ENCODE data around the gene LCE6A. TPM values are rescaled to one million over a fixed set of nuclear protein-coding genes. Genes with fewer than 3 reads are reported as not detected.

Gene LCE6A
- total RNA-seq, 1 donor from 2014 or later = not detected

- no peak for DNase-seq (ENCODE audit: low spot score)
- no peak overlapping the region for H3K27ac Mint-ChIP-seq (ENCODE audit: unreplicated experiment)
- peaks cover 2% of the 10 kb centered on the region for H3K27me3 Mint-ChIP-seq (ENCODE audit: unreplicated experiment)
- no peak overlapping the region for H3K4me3 Mint-ChIP-seq (ENCODE audit: unreplicated experiment)
- no peaks in the 10 kb centered on the region for H3K36me3 Mint-ChIP-seq (ENCODE audit: low read depth, unreplicated experiment)
- H3K4me1 Mint-ChIP-seq (ENCODE audit: unreplicated experiment) = no peaks in the 10 kb centered on the region
- H3K9me3 Mint-ChIP-seq (ENCODE audit: unreplicated experiment) = no peaks in the 10 kb centered on the region
- no peak for TF ChIP-seq CTCF (IDR thresholded peaks at IDR 0.05; ENCODE audit: unreplicated experiment)
These were observed 31.6 kb upstream of the LCE6A start for GRCh38 chr1:152811050-152811449.

GRCh38 chr1:152811671-152812070, 31.0 kb upstream of the LCE6A start, which contains the start of gene LCE1B:
TSS of gene LCE1B (plus strand) at chr1:152811971. CDS start at chr1:152812447, 476 bp downstream.
- H3K36me3 Mint-ChIP-seq (ENCODE audit: low read depth, unreplicated experiment) = no peaks in the 10 kb centered on the region
- no peak within 1 kb of the TSS for H3K4me3 Mint-ChIP-seq (ENCODE audit: unreplicated experiment)
- H3K27ac Mint-ChIP-seq (ENCODE audit: unreplicated experiment) = no peak within 1 kb of the TSS
- DNase-seq (ENCODE audit: low spot score) = no peak
- H3K9me3 Mint-ChIP-seq (ENCODE audit: unreplicated experiment) = no peaks in the 10 kb centered on the region
- no peak for TF ChIP-seq CTCF (IDR thresholded peaks at IDR 0.05; ENCODE audit: unreplicated experiment)
- peaks cover 2% of the 10 kb centered on the region for H3K27me3 Mint-ChIP-seq (ENCODE audit: unreplicated experiment)
- H3K4me1 Mint-ChIP-seq (ENCODE audit: unreplicated experiment) = no peaks in the 10 kb centered on the region

GRCh38 chr1:152817309-152817708, 25.3 kb upstream of the LCE6A start:
- TF ChIP-seq CTCF (IDR thresholded peaks at IDR 0.05; ENCODE audit: unreplicated experiment) = no peak
- DNase-seq (ENCODE audit: low spot score) = no peak
- Mint-ChIP-seq H3K27ac (ENCODE audit: unreplicated experiment) (no peak overlapping the region), H3K4me3 (ENCODE audit: unreplicated experiment) (no peak overlapping the region), H3K27me3 (ENCODE audit: unreplicated experiment) (no peaks in the 10 kb centered on the region), H3K36me3 (ENCODE audit: low read depth, unreplicated experiment) (no peaks in the 10 kb centered on the region), H3K4me1 (ENCODE audit: unreplicated experiment) (no peaks in the 10 kb centered on the region), H3K9me3 (ENCODE audit: unreplicated experiment) (no peaks in the 10 kb centered on the region)

GRCh38 chr1:152823294-152823693, 19.4 kb upstream of the LCE6A start:
- Mint-ChIP-seq H3K4me3 (ENCODE audit: unreplicated experiment) (no peak overlapping the region), H3K36me3 (ENCODE audit: low read depth, unreplicated experiment) (no peaks in the 10 kb centered on the region), H3K27me3 (ENCODE audit: unreplicated experiment) (no peaks in the 10 kb centered on the region), H3K27ac (ENCODE audit: unreplicated experiment) (no peak overlapping the region), H3K4me1 (ENCODE audit: unreplicated experiment) (peaks cover 3% of the 10 kb centered on the region), H3K9me3 (ENCODE audit: unreplicated experiment) (no peaks in the 10 kb centered on the region)
- DNase-seq (ENCODE audit: low spot score) = no peak
- no peak for TF ChIP-seq CTCF (IDR thresholded peaks at IDR 0.05; ENCODE audit: unreplicated experiment)

GRCh38 chr1:152824964-152825363, 17.7 kb upstream of the LCE6A start:
- Mint-ChIP-seq H3K4me1 (ENCODE audit: unreplicated experiment) (peaks cover 3% of the 10 kb centered on the region), H3K27ac (ENCODE audit: unreplicated experiment) (no peak overlapping the region), H3K4me3 (ENCODE audit: unreplicated experiment) (no peak overlapping the region), H3K36me3 (ENCODE audit: low read depth, unreplicated experiment) (no peaks in the 10 kb centered on the region), H3K9me3 (ENCODE audit: unreplicated experiment) (no peaks in the 10 kb centered on the region), H3K27me3 (ENCODE audit: unreplicated experiment) (no peaks in the 10 kb centered on the region)
- TF ChIP-seq CTCF (IDR thresholded peaks at IDR 0.05; ENCODE audit: unreplicated experiment) = no peak
- no peak for DNase-seq (ENCODE audit: low spot score)

Data from endothelial cell (in vitro differentiated cells).